Measurements from ENCODE around the gene SEMA3G.
A peak's percentile ranks its signal among the peaks of the same experiment; 100 is the strongest.

SEMA3G gene

GRCh38 chr3:52431459-52432223 lies 13.3 kb downstream of the SEMA3G start:
- Histone ChIP-seq H3K4me1 (ENCODE audit: control insufficient read depth, insufficient read depth, low read length) (peaks cover 12% of the 10 kb centered on the region), H3K9me3 (ENCODE audit: control insufficient read depth, low read length) (no peaks in the 10 kb centered on the region), H3K36me3 (ENCODE audit: control insufficient read depth, insufficient read depth, low read length) (no peaks in the 10 kb centered on the region), H3K4me3 (ENCODE audit: insufficient read depth, low read depth, low read length) (no peak overlapping the region), H3K27ac (ENCODE audit: insufficient read depth, low read depth, low read length, poor library complexity, severe bottlenecking) (no peak overlapping the region), H3K27me3 (ENCODE audit: control insufficient read depth, insufficient read depth, low read length, poor library complexity, severe bottlenecking) (no peaks in the 10 kb centered on the region)
- WGBS, 2 experiments, result 92 to 94% methylated on average over 10 of the region's 10 CpGs

DNA sequence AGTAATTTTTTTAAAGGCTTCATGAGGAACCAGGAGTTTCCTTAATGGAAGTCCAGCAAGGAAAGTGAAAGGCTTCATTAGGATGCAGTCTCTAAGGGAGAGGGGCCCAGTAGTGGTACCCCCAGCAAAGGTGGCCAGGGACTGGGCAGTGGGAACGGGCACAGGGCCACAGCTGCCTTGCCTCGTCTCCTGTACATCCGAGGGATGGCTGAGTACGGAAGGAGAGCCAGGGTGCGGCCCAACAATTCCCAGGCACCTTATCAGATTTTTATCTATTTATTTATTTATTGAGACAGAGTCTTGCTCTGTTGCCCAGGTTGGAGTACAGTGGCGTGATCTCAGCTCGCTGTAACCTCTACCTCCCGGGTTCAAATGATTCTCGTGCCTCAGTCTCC lies 14.5 kb downstream of the SEMA3G start:
- H3K27me3 ChIP-seq (ENCODE audit: control insufficient read depth, insufficient read depth, low read length, poor library complexity, severe bottlenecking), result no peaks in the 10 kb centered on the region
- no peak overlapping the region for H3K4me3 ChIP-seq (ENCODE audit: insufficient read depth, low read depth, low read length)
- H3K9me3 ChIP-seq (ENCODE audit: control insufficient read depth, low read length), result no peaks in the 10 kb centered on the region
- no peak overlapping the region for H3K27ac ChIP-seq (ENCODE audit: insufficient read depth, low read depth, low read length, poor library complexity, severe bottlenecking)
- H3K4me1 ChIP-seq (ENCODE audit: control insufficient read depth, insufficient read depth, low read length), result peaks cover 12% of the 10 kb centered on the region
- no peaks in the 10 kb centered on the region for H3K36me3 ChIP-seq (ENCODE audit: control insufficient read depth, insufficient read depth, low read length)
- 90 to 92% methylated on average over 9 of the region's 9 CpGs for WGBS, 2 experiments

DNA sequence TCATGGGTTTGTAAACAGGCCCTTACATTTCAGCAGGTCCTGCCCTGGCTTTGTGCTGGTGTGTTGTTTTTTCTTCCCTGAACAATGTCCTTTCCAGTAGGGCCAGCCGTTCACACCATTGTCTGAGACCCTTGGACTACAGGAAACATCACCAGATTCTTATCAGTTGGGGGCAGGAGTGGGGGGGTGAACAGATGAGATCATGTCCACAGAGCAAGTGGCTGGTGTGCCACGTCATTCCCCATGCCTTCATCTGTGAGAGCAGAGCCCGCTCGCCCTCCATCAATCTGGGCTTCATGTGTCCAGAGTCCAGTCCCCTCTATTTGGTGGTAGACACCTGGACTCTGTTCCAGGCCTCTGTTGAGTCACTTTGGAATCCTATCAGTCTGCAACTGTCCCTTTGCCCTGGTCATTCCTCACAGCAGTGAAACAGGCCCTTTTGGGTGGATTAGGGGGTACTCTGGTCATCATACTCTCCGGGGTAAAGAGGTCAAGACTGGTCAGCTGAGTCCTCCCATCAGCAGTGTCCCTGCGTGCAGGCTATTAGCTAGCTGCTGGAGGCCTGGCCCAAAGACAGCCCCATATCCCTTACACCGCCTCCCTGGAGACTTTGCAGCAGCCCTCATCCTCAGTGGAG lies 15.0 kb downstream of the SEMA3G start:
- 86 to 90% methylated on average over 7 of the region's 7 CpGs for WGBS, 2 experiments
- Histone ChIP-seq H3K27me3 (ENCODE audit: control insufficient read depth, insufficient read depth, low read length, poor library complexity, severe bottlenecking) (no peaks in the 10 kb centered on the region), H3K36me3 (ENCODE audit: control insufficient read depth, insufficient read depth, low read length) (no peaks in the 10 kb centered on the region), H3K4me1 (ENCODE audit: control insufficient read depth, insufficient read depth, low read length) (peaks cover 12% of the 10 kb centered on the region), H3K9me3 (ENCODE audit: control insufficient read depth, low read length) (no peaks in the 10 kb centered on the region), H3K4me3 (ENCODE audit: insufficient read depth, low read depth, low read length) (no peak overlapping the region), H3K27ac (ENCODE audit: insufficient read depth, low read depth, low read length, poor library complexity, severe bottlenecking) (no peak overlapping the region)

- no peaks in the 10 kb centered on the region for H3K9me3 ChIP-seq (ENCODE audit: control insufficient read depth, low read length)
- H3K27me3 ChIP-seq (ENCODE audit: control insufficient read depth, insufficient read depth, low read length, poor library complexity, severe bottlenecking), result no peaks in the 10 kb centered on the region
- peaks cover 11% of the 10 kb centered on the region for H3K4me1 ChIP-seq (ENCODE audit: control insufficient read depth, insufficient read depth, low read length)
- no peaks in the 10 kb centered on the region for H3K36me3 ChIP-seq (ENCODE audit: control insufficient read depth, insufficient read depth, low read length)
- no peak overlapping the region for H3K27ac ChIP-seq (ENCODE audit: insufficient read depth, low read depth, low read length, poor library complexity, severe bottlenecking)
- no peak overlapping the region for H3K4me3 ChIP-seq (ENCODE audit: insufficient read depth, low read depth, low read length)
- WGBS, 2 experiments, result 55 to 64% methylated on average over 3 of the region's 3 CpGs
Measured at GRCh38 chr3:52429031-52429430, 15.9 kb downstream of the SEMA3G start.

DNA sequence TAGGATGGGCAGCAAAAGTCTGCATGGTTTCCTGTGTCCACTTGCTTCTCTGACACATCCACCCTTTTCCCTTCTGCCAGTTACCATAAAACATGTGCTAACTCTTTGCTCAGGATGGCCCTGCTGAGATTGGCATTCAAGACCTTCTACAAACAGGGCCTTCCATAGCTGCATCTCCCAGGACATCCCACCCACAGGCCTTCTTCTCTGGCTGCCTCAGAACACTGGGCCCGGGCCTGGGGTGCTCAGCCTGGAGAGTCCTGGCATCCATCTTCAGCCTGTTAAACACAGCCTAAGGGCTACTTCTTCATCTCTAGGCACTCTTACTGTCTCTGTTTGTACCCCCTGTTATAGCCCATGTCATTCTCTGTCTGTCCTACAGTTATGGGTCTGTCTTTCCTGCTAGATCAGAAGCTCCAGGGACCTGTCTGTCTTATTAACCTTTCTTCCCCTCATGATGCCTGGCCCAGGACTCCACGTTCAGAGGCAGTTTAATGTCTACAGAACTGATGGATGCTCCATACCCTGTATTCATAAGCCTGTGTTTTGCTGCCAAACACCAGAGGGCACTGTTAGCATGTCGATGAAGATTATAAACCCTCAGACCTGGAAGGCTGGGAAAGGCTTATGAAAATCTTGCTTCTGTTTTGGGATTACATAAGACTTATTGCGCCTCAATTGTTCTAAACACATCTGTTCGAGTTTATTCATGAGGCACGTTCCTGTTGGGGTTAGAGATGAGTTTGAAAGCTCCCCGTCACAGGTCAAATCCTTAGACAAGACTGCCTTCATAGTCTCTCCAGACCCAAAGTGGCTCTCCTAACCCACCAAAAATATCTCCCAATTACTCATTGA lies 16.5 kb downstream of the SEMA3G start:
- Histone ChIP-seq H3K36me3 (ENCODE audit: control insufficient read depth, insufficient read depth, low read length) (no peaks in the 10 kb centered on the region), H3K9me3 (ENCODE audit: control insufficient read depth, low read length) (no peaks in the 10 kb centered on the region), H3K27me3 (ENCODE audit: control insufficient read depth, insufficient read depth, low read length, poor library complexity, severe bottlenecking) (no peaks in the 10 kb centered on the region), H3K27ac (ENCODE audit: insufficient read depth, low read depth, low read length, poor library complexity, severe bottlenecking) (no peak overlapping the region), H3K4me3 (ENCODE audit: insufficient read depth, low read depth, low read length) (no peak overlapping the region), H3K4me1 (ENCODE audit: control insufficient read depth, insufficient read depth, low read length) (peaks cover 5% of the 10 kb centered on the region)
- 30 to 36% methylated on average over 7 of the region's 7 CpGs for WGBS, 2 experiments

DNA sequence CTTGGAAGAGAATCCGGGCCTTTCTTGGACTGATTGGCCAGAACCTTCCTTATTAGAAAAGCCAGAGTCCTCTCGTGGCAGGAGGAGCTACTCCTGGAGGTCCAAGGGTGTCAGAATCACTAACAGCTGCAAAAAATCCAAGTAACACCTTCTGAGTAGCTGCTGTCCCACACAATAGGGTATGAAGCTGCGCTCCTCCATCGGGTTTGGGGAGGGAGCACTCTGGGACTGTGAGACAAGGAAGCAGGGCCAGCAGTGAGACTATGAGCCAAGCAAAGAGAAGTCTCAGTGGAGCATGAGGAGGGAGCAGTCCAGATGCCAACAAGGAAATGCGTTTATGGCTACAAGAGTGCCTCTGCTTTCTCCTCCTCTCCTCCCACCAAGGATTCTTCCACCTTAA lies 21.7 kb downstream of the SEMA3G start:
- Histone ChIP-seq H3K4me1 (ENCODE audit: control insufficient read depth, insufficient read depth, low read length) (no peaks in the 10 kb centered on the region), H3K36me3 (ENCODE audit: control insufficient read depth, insufficient read depth, low read length) (no peaks in the 10 kb centered on the region), H3K27ac (ENCODE audit: insufficient read depth, low read depth, low read length, poor library complexity, severe bottlenecking) (no peak overlapping the region), H3K27me3 (ENCODE audit: control insufficient read depth, insufficient read depth, low read length, poor library complexity, severe bottlenecking) (no peaks in the 10 kb centered on the region), H3K9me3 (ENCODE audit: control insufficient read depth, low read length) (no peaks in the 10 kb centered on the region), H3K4me3 (ENCODE audit: insufficient read depth, low read depth, low read length) (no peak overlapping the region)
- 75 to 78% methylated on average over 5 of the region's 5 CpGs for WGBS, 2 experiments

DNA sequence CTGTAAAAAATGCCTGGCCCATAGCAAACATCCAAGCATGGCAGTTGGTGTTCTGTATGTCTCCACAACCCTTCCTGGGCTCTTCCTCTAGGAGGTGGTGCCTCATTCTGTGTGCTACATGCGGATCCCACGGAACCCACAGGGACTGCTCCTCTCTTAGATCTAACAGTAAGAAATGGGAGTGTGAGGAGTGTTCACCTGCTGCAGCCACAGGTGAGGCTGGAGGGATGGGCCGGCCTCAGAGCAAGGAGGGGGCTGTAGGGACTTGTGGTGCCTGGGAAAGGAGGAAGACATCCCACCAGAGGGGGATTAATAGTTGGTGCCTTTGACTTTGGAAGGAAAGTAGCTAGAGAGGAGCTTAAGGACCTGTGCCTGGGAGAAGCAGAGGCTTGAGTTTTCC lies 22.2 kb downstream of the SEMA3G start:
- Histone ChIP-seq H3K4me1 (ENCODE audit: control insufficient read depth, insufficient read depth, low read length) (no peaks in the 10 kb centered on the region), H3K9me3 (ENCODE audit: control insufficient read depth, low read length) (no peaks in the 10 kb centered on the region), H3K4me3 (ENCODE audit: insufficient read depth, low read depth, low read length) (no peak overlapping the region), H3K27ac (ENCODE audit: insufficient read depth, low read depth, low read length, poor library complexity, severe bottlenecking) (no peak overlapping the region), H3K27me3 (ENCODE audit: control insufficient read depth, insufficient read depth, low read length, poor library complexity, severe bottlenecking) (no peaks in the 10 kb centered on the region), H3K36me3 (ENCODE audit: control insufficient read depth, insufficient read depth, low read length) (no peaks in the 10 kb centered on the region)
- WGBS, 2 experiments, result 87 to 89% methylated on average over 3 of the region's 3 CpGs

GRCh38 chr3:52420388-52420787 lies 24.5 kb downstream of the SEMA3G start:
- 81 to 89% methylated on average over 2 of the region's 2 CpGs for WGBS, 2 experiments
- H3K27me3 ChIP-seq (ENCODE audit: control insufficient read depth, insufficient read depth, low read length, poor library complexity, severe bottlenecking), result no peaks in the 10 kb centered on the region
- H3K36me3 ChIP-seq (ENCODE audit: control insufficient read depth, insufficient read depth, low read length), result no peaks in the 10 kb centered on the region
- H3K4me1 ChIP-seq (ENCODE audit: control insufficient read depth, insufficient read depth, low read length), result no peaks in the 10 kb centered on the region
- no peaks in the 10 kb centered on the region for H3K9me3 ChIP-seq (ENCODE audit: control insufficient read depth, low read length)
- peak overlapping the region; percentile 21 for H3K27ac ChIP-seq (ENCODE audit: insufficient read depth, low read depth, low read length, poor library complexity, severe bottlenecking)
- no peak overlapping the region for H3K4me3 ChIP-seq (ENCODE audit: insufficient read depth, low read depth, low read length)

DNA sequence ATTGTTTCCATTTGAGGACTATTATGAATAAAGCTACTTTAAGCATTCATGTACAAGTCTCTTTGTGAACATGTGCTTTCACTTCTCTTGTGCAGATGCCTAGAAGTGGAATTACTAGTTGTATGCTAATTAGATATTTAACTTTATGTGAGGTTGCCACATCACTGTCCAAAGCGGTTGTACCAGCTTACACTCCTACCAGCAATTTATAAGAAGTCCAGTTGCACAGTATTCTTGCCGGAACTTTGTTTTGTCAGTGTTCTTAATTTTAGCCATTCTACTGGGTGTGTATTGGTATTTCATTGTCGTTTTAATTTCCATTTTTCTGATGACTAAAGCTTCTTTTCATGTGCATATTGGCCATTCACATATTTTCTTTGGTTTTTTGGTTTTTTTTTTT lies 29.1 kb downstream of the SEMA3G start:
- Histone ChIP-seq H3K4me1 (ENCODE audit: control insufficient read depth, insufficient read depth, low read length) (peaks cover 8% of the 10 kb centered on the region), H3K27ac (ENCODE audit: insufficient read depth, low read depth, low read length, poor library complexity, severe bottlenecking) (no peak overlapping the region), H3K36me3 (ENCODE audit: control insufficient read depth, insufficient read depth, low read length) (no peaks in the 10 kb centered on the region), H3K4me3 (ENCODE audit: insufficient read depth, low read depth, low read length) (no peak overlapping the region), H3K9me3 (ENCODE audit: control insufficient read depth, low read length) (no peaks in the 10 kb centered on the region), H3K27me3 (ENCODE audit: control insufficient read depth, insufficient read depth, low read length, poor library complexity, severe bottlenecking) (peaks cover 5% of the 10 kb centered on the region)
- WGBS, 2 experiments, result 96 to 97% methylated on average over 2 to 3 of the region's 3 CpGs

GRCh38 chr3:52408466-52408865 lies 36.4 kb downstream of the SEMA3G start:
- Histone ChIP-seq H3K36me3 (ENCODE audit: control insufficient read depth, insufficient read depth, low read length) (peaks cover 39% of the 10 kb centered on the region), H3K4me1 (ENCODE audit: control insufficient read depth, insufficient read depth, low read length) (peaks cover 16% of the 10 kb centered on the region), H3K9me3 (ENCODE audit: control insufficient read depth, low read length) (no peaks in the 10 kb centered on the region), H3K27ac (ENCODE audit: insufficient read depth, low read depth, low read length, poor library complexity, severe bottlenecking) (no peak overlapping the region), H3K27me3 (ENCODE audit: control insufficient read depth, insufficient read depth, low read length, poor library complexity, severe bottlenecking) (peaks cover 5% of the 10 kb centered on the region), H3K4me3 (ENCODE audit: insufficient read depth, low read depth, low read length) (no peak overlapping the region)
- 93 to 96% methylated on average over 8 of the region's 8 CpGs for WGBS, 2 experiments

Measured in ectodermal cell (in vitro differentiated cells).